Measurements from ENCODE around the gene RAX2. TPM values are rescaled to one million over a fixed set of nuclear protein-coding genes. Genes with fewer than 3 reads are reported as not detected.

Gene RAX2
- total RNA-seq, 4 donors from 2014 or later: not detected

DNA sequence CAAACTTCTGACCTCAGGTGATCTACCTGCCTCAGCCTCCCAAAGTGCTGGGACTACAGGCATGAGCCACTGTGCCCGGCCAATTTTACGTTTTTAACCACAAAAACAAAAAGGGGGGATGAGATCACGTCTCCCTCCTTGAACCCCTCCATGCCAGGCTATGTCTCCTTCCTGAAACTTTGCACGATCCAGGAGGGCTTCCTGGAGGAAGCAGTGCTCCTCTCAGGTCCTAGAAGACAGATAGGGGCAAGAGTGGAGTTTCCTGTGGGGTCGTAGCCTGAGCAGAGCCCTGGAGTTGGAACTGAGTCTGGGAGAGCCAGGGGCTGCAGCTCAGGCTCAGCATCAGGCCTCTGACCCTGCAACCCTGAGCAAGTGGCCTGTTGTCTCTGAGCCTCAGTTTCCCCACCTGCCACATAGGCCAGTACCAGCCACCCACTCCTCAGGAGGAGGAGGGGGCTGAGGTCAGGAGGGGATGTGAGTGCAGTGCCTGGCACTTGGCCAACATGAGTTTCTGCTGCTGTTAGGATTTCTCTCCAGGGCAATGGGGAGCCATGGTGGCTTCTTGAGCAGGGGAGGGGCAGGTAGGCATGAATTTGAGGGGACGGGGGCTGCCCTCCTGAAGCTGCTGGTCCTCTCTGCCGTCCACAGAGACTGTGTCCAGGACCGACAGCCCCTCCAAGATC, 26.5 kb downstream of the RAX2 start:
- no peak overlapping the region for H3K27ac ChIP-seq (replicated peaks in 1 of 4)
- intact Hi-C loops (cut with DNase I): no loop called here
- DNase-seq (ENCODE audit: extremely low spot score): no peak
- no peaks in the 10 kb centered on the region for H3K4me1 ChIP-seq
- H3K27me3 ChIP-seq: peaks cover 0 to 27% (median 0%) of the 10 kb centered on the region in 4 donors
- 80% methylated on average over 5 of the region's 8 CpGs for WGBS
- H3K36me3 ChIP-seq: peaks cover 8 to 12% (median 10%) of the 10 kb centered on the region in 4 donors
- H3K4me3 ChIP-seq: no peak overlapping the region
- no peaks in the 10 kb centered on the region for H3K9me3 ChIP-seq
- no peak for TF ChIP-seq EP300 (IDR thresholded peaks at IDR 0.05)
- no peak for TF ChIP-seq POLR2A (IDR thresholded peaks at IDR 0.05; ENCODE audit: low read depth)
- TF ChIP-seq, protein P1, sequence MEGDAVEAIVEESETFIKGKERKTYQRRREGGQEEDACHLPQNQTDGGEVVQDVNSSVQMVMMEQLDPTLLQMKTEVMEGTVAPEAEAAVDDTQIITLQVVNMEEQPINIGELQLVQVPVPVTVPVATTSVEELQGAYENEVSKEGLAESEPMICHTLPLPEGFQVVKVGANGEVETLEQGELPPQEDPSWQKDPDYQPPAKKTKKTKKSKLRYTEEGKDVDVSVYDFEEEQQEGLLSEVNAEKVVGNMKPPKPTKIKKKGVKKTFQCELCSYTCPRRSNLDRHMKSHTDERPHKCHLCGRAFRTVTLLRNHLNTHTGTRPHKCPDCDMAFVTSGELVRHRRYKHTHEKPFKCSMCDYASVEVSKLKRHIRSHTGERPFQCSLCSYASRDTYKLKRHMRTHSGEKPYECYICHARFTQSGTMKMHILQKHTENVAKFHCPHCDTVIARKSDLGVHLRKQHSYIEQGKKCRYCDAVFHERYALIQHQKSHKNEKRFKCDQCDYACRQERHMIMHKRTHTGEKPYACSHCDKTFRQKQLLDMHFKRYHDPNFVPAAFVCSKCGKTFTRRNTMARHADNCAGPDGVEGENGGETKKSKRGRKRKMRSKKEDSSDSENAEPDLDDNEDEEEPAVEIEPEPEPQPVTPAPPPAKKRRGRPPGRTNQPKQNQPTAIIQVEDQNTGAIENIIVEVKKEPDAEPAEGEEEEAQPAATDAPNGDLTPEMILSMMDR (IDR thresholded peaks at IDR 0.05): no peak
- TF ChIP-seq POLR2AphosphoS5 (IDR thresholded peaks at IDR 0.05): no peak

DNA sequence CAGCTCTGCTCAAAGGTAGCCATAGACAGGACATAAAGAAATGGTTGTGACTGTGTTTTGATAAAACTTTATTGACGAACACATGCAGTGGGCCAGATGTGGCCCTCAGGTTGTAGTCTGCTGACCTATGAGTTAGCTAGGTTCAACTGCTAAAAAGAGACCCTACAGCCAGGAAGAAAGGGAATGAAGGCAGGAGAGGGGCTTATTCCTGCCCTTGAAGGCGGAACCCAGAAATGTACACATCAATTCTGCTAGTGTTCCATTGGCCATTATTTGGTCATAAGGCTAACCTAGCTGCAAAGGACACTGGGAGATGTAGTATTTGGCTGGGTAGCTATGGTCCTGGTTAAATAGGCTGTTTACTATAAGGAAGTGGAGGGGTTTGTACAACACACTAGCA, 28.5 kb downstream of the RAX2 start:
- no peak for DNase-seq (ENCODE audit: extremely low spot score)
- H3K27ac ChIP-seq (replicated peaks in 1 of 4): no peak overlapping the region
- H3K4me1 ChIP-seq: no peaks in the 10 kb centered on the region
- no peak overlapping the region for H3K4me3 ChIP-seq
- intact Hi-C loops (cut with DNase I): no loop called here
- peaks cover 0 to 34% (median 0%) of the 10 kb centered on the region in 4 donors for H3K27me3 ChIP-seq
- TF ChIP-seq, protein P1 (IDR thresholded peaks at IDR 0.05): no peak
- TF ChIP-seq EP300 (IDR thresholded peaks at IDR 0.05) (no peak), POLR2A (IDR thresholded peaks at IDR 0.05; ENCODE audit: low read depth) (no peak), POLR2AphosphoS5 (IDR thresholded peaks at IDR 0.05) (no peak)
- 94% methylated on average over 2 of the region's 2 CpGs for WGBS
- H3K9me3 ChIP-seq: no peaks in the 10 kb centered on the region
- no peaks in the 10 kb centered on the region for H3K36me3 ChIP-seq

DNA sequence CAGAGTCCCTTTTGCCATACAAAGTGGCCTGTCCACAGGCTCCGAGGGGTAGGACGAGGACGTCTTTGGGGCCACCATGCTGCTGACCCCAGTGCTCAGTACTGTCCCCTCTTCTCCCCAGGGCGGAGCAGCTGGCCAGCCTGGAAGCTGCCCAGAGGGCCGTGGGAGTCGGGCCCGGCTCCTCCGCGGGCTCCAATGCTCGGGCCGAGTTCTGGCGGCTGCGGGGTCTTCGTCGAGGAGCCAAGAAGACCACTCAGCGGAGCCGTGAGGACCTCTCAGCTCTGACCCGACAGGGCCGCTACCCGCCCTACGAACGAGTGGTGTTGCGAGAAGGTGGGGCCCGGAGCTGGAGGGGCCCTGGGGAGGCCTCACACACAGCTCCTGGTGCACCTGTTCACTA, 31.6 kb downstream of the RAX2 start:
- TF ChIP-seq POLR2AphosphoS5 (IDR thresholded peaks at IDR 0.05): no peak
- TF ChIP-seq POLR2A (IDR thresholded peaks at IDR 0.05; ENCODE audit: low read depth): no peak
- TF ChIP-seq, protein P1 (IDR thresholded peaks at IDR 0.05): no peak
- TF ChIP-seq EP300 (IDR thresholded peaks at IDR 0.05): no peak
- no peak for DNase-seq (ENCODE audit: extremely low spot score)
- no peak overlapping the region for H3K27ac ChIP-seq (replicated peaks in 1 of 4)
- H3K27me3 ChIP-seq: peaks cover 0 to 14% (median 0%) of the 10 kb centered on the region in 4 donors
- H3K4me3 ChIP-seq: no peak overlapping the region
- H3K36me3 ChIP-seq: no peaks in the 10 kb centered on the region
- intact Hi-C loops (cut with DNase I): no loop called here
- H3K9me3 ChIP-seq: no peaks in the 10 kb centered on the region
- no peaks in the 10 kb centered on the region for H3K4me1 ChIP-seq
- WGBS: 92% methylated on average over 8 of the region's 24 CpGs

DNA sequence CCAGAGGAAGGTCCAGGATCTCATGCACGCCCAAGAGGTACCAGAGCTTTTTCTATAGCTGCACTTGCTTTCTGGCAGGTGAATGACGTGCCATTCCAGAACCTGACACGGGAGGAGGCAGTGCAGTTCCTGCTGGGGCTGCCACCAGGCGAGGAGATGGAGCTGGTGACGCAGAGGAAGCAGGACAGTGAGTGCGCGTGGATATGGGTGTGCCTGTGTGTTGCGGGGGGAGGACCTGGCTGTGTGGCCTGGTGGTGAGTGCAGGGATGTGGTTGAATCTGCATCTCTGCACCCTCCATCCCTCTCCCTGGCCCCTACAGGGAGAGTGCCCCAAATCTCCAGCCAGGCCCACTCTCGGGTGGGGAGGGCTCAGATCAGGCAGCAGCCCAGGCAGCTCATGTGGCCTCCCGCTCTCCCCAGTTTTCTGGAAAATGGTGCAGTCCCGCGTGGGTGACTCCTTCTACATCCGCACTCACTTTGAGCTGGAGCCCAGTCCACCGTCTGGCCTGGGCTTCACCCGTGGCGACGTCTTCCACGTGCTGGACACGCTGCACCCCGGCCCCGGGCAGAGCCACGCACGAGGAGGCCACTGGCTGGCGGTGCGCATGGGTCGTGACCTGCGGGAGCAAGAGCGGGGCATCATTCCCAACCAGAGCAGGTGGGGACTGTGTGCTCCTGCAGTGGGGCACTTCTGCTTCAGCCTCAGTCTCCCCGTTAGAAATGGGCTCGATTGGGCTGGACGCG, 33.4 kb downstream of the RAX2 start:
- Histone ChIP-seq H3K4me3 (no peak overlapping the region), H3K27ac (replicated peaks in 1 of 4) (no peak overlapping the region), H3K36me3 (no peaks in the 10 kb centered on the region), H3K27me3 (peaks cover 0 to 17% (median 0%) of the 10 kb centered on the region in 4 donors), H3K9me3 (no peaks in the 10 kb centered on the region), H3K4me1 (no peaks in the 10 kb centered on the region)
- intact Hi-C loops (cut with DNase I): no loop called here
- TF ChIP-seq POLR2AphosphoS5 (IDR thresholded peaks at IDR 0.05) (no peak), POLR2A (IDR thresholded peaks at IDR 0.05; ENCODE audit: low read depth) (no peak), EP300 (IDR thresholded peaks at IDR 0.05) (no peak)
- TF ChIP-seq, protein P1 (IDR thresholded peaks at IDR 0.05): no peak
- DNase-seq (ENCODE audit: extremely low spot score): no peak
- WGBS: 84% methylated on average over 30 of the region's 32 CpGs
